ENCODE data around the gene ACO2.

The ACO2 gene

DNA sequence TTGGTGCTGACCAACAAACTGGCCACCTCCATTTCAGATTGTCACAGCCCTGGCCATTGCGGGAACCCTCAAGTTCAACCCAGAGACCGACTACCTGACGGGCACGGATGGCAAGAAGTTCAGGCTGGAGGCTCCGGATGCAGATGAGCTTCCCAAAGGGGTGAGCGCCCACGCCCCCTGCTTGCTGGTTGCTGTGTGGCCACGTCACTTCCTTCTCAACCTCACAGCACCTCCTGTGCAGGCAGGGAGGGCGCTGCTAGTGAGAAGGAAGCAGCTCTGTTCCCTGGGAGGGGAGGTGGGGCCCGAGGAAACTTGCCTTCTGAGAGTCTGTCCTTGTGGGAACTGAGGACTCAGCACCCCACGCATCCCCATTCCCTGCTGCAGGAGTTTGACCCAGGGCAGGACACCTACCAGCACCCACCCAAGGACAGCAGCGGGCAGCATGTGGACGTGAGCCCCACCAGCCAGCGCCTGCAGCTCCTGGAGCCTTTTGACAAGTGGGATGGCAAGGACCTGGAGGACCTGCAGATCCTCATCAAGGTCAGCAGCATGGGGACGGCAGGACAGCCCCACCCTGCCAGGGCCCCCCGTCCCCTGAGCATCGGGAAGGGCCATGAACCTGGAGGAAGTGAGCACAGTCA lies 56.0 kb downstream of the ACO2 start:
- DNase-seq = peak; percentile 53 to 73 (median 58)

DNA sequence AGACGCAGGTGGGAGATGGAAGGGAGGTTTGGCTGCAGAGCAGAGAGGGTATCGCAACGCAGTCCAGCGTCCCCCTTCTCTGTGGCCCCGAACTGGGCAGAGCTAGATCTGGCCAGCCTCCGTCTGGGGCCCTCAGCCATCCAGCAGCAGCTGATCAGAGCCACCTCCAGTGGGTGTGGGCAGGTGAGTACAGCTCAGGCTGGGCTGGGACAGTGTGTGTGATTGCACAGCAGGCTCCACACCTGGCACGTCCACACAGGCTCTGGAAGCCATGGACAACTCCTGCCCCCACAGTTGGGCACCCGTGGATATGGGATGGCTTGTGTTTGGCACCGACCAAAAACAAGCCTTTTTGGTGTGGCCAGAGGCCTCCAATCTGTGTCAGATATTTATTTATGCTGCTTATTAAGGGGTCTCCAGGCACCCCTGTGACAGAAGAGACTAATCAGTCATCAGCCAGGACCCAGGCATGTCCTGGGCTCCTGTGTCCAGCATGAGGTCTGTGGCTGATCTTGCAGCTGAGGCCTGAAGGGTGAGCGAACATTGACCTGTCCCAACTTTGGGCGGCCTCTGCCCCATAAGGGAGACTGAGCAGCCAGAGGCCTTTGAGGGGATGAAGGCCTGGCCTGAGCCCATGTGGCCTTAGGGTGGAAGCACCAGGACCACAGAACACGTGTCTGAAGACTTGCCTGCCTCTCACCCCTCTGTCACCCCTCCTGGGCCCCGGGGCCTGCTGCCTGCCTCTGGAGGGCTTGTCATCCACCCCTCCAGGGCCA lies 56.7 kb downstream of the ACO2 start:
- DNase-seq = no peak

DNA sequence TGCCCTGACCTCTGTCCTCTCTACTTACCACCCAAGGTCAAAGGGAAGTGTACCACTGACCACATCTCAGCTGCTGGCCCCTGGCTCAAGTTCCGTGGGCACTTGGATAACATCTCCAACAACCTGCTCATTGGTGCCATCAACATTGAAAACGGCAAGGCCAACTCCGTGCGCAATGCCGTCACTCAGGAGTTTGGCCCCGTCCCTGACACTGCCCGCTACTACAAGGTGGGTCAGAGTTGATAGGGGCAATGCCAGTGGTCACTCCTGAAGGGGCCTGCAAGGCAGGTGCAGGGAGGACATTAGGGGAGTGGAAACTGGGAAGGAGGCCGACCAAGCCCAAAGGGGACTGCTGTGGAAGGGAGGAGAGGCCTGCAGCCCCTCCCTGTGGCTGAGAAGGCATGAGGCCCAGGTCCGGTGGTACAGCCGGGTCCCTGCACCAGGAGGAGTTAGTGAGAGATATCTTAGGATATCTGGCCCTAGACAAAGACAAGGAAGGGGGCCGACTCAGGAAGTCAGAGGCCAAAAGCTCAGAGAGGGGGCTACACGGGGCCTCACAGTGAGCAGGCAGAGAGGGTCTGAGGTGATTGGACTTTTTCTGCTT lies 57.4 kb downstream of the ACO2 start:
- DNase-seq = no peak

GRCh38 chr22:41526830-41527799 lies 58.2 kb downstream of the ACO2 start:
- peak; percentile 54 to 73 (median 55) for DNase-seq

DNA sequence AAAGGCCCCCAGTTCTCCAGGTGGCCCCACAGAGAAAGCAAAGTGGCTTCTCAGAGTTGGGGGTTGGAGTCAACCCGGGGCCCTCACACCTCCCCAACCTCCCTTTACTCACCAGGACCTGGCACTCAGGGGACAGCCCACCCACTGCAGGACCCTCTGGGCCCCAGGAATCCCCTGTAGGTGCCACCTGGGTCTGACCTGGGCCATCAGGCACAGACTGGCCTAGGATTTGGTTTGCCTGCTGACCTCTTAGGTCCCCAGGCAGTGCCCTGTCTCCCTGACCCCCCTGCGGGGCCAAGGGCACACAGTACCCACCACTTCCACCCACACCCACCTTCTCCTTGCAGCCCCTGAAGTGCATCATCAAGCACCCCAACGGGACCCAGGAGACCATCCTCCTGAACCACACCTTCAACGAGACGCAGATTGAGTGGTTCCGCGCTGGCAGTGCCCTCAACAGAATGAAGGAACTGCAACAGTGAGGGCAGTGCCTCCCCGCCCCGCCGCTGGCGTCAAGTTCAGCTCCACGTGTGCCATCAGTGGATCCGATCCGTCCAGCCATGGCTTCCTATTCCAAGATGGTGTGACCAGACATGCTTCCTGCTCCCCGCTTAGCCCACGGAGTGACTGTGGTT lies 59.3 kb downstream of the ACO2 start:
- no peak for DNase-seq

DNA sequence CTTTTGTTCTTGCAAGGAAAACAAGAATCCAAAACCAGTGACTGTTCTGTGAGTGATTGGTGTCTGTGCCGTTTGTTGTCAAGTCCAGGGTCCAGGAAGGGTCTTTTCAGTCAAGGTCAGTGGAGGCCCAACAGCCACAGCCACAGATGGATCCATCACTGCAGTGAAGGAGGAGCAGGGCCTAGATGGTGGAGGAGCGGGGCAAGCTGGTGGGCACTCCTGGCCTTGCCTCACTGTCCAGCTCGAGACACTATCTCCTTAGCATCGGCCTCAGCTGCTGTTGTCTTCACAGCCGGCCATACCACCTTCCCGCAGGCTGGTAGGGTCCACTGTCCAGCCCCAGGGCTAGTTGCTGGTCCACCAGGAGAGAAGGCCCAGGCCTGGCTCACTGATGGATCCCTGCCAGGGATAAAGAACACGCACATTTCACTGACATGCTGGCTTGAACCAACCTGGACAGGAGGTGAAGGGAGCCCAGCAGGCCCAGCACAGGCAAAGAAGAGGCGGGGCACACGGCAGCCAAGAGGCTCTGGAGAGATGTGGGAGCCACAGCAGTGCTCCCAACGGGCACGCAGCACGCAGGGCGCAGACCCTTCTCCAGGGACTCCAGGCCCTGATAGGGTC lies 60.1 kb downstream of the ACO2 start:
- no peak for DNase-seq

- DNase-seq = no peak
Measured at GRCh38 chr22:41530890-41531714, 62.2 kb downstream of the ACO2 start.

- no peak for DNase-seq
Measured at GRCh38 chr22:41531715-41532477, 63.0 kb downstream of the ACO2 start.

GRCh38 chr22:41532908-41533825 lies 64.2 kb downstream of the ACO2 start:
- DNase-seq = peak; percentile 70 to 88 (median 79)

GRCh38 chr22:41534219-41534618 lies 65.3 kb downstream of the ACO2 start:
- no peak for DNase-seq

DNA sequence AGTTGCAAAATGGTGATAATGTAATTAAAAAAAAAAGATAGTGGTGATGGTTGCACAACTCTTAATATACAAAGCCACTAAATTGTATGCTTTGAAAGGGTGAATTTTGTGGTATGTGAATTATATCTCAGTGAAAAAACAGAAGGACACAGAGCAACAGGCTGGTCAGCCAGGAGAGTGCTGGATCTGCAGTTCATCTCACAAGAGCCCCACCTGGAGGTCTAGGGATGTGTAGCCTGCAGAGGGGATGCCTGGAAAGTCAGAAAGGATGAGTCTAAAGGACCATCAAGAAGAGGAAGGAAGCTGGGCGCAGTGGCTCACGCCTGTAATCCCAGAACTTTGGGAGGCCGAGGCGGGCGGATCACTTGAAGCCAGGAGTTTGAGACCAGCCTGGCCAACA lies 66.3 kb downstream of the ACO2 start:
- DNase-seq = no peak

DNA sequence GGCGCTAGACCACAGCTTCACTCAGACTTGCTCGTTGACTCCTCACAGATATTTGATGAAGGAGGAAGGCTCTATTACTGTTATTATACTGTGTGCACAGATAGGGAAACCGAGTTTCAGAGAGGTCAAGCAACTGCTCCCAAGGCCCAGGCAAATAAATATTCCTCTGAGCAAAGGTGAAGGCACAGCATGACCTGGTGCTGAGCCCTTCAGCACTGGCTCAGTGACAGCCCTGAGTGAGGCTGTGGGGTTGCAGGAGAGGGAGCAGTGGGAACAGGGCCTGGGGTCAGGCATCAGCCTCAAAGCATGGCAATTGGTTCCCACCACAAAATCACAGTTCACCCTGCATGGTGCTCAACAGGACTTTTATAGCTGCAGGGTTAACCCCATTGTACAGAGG lies 68.3 kb downstream of the ACO2 start:
- DNase-seq = no peak

- DNase-seq = no peak
Measured at GRCh38 chr22:41538583-41538982, 69.7 kb downstream of the ACO2 start.

- DNase-seq = no peak
Measured at GRCh38 chr22:41539146-41540005, 70.5 kb downstream of the ACO2 start.

GRCh38 chr22:41540006-41540315 lies 71.0 kb downstream of the ACO2 start:
- no peak for DNase-seq

- DNase-seq = no peak
Measured at GRCh38 chr22:41540365-41540764, 71.4 kb downstream of the ACO2 start.

DNA sequence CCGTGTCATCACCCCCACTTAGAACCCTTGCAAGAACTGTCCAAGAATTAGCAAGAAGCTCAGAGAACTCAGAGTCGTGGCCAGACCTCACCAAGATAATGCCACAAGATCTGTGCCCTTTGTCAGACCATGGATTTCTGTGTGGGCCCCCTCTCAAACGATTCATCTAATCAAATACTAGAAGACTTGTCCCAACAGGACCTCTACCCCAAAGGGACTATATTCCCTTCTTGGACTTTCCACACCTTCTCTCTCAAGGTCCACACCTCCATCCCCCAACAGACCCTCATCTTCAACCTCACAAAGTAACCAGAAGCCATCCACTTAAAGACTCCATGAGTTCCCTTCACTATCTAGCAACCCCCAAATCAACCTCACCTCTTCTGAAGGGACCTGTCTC lies 72.6 kb downstream of the ACO2 start:
- DNase-seq = no peak

GRCh38 chr22:41542224-41542623 lies 73.3 kb downstream of the ACO2 start:
- DNase-seq = no peak
